Measurements from ENCODE around the gene CKS1B.

The CKS1B gene

DNA sequence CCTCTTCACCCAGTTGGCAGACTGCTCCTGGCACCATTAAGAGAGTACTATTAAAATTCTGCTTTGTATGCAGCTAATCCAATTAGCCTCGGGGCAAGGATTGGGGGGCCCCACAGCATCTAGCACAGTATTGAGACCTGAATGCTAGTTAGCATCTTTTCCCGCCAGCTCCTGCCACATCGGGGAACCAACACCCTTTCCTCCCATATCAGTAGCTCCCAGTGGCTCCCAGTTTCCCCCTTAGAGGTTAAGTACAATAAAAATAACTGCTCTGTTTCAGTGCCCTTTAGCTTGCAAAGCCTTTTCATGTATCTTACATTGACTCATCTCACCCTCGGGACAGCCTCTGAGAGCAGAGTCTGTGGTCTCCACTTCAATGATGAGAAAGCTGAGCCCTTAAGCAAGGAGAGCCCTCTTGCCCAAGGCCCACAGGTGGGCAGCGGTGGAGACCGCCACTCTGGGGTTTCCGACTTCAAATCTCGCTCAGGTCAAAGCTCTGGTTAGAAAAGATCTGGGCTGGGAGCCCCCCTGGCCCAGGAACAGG lies 33.8 kb upstream of the CKS1B start:
- in situ Hi-C loops (cut with MboI; ENCODE audit: low sequenced_read_pairs, unreplicated experiment), result no loop called here
- DNase-seq (ENCODE audit: low spot score), result peak; percentile 53
- TF ChIP-seq, protein P1, sequence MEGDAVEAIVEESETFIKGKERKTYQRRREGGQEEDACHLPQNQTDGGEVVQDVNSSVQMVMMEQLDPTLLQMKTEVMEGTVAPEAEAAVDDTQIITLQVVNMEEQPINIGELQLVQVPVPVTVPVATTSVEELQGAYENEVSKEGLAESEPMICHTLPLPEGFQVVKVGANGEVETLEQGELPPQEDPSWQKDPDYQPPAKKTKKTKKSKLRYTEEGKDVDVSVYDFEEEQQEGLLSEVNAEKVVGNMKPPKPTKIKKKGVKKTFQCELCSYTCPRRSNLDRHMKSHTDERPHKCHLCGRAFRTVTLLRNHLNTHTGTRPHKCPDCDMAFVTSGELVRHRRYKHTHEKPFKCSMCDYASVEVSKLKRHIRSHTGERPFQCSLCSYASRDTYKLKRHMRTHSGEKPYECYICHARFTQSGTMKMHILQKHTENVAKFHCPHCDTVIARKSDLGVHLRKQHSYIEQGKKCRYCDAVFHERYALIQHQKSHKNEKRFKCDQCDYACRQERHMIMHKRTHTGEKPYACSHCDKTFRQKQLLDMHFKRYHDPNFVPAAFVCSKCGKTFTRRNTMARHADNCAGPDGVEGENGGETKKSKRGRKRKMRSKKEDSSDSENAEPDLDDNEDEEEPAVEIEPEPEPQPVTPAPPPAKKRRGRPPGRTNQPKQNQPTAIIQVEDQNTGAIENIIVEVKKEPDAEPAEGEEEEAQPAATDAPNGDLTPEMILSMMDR (IDR thresholded peaks at IDR 0.05; ENCODE audit: borderline replicate concordance, control extremely low read depth, extremely low read depth, insufficient read depth, missing control alignments), result no peak

GRCh38 chr1:154941333-154942013 lies 33.0 kb upstream of the CKS1B start:
- no peak for DNase-seq (ENCODE audit: low spot score)
- TF ChIP-seq, protein P1 (IDR thresholded peaks at IDR 0.05; ENCODE audit: borderline replicate concordance, control extremely low read depth, extremely low read depth, insufficient read depth, missing control alignments), result no peak

GRCh38 chr1:154943649-154944400 lies 30.7 kb upstream of the CKS1B start:
- DNase-seq (ENCODE audit: low spot score), result peak; percentile 65
- TF ChIP-seq, protein P1 (IDR thresholded peaks at IDR 0.05; ENCODE audit: borderline replicate concordance, control extremely low read depth, extremely low read depth, insufficient read depth, missing control alignments), result peak; percentile 85
- in situ Hi-C loops (cut with MboI; ENCODE audit: low sequenced_read_pairs, unreplicated experiment), result no loop called here

More at GRCh38 chr1:154941333-154942013, 33.0 kb upstream of the CKS1B start:
- in situ Hi-C loops (cut with MboI; ENCODE audit: low sequenced_read_pairs, unreplicated experiment), result no loop called here

DNA sequence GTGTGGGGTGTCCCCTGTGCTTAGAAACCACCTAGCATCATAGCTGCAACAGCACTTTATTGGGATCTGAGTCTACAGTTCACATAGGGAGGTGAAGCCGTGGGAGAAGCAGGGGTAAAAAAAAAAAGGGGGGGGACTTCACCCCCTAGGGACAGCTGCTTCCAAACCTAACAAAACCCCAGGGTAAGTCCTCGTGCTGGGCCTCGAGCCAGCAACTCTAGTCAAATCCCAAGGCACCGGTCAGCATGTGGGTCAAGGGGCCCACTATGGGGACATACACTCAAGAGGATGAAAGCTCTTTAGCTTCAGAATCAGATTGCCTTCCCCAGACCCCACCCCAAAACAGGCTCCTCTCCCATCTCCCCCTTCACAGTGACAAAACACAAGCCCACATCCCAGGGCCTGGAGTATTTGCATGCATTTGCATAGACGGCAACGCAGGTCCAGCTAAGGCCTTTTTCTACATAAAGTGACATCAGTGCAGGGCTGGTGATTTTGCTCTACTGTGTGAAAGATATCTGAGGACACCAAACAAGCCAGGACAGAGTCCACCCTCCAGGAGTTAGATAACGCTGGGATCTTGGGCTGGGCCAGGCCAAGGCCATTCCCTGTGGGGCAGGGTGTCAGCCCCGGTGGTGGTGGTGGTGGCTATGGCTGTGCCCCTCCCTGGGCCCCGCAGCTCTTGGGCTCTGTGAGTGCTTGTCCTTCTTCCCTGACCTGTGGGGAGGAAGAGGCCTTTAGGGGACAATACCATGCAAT lies 29.9 kb upstream of the CKS1B start:
- in situ Hi-C loops (cut with MboI; ENCODE audit: low sequenced_read_pairs, unreplicated experiment), result no loop called here
- TF ChIP-seq, protein P1 (IDR thresholded peaks at IDR 0.05; ENCODE audit: borderline replicate concordance, control extremely low read depth, extremely low read depth, insufficient read depth, missing control alignments), result no peak

DNA sequence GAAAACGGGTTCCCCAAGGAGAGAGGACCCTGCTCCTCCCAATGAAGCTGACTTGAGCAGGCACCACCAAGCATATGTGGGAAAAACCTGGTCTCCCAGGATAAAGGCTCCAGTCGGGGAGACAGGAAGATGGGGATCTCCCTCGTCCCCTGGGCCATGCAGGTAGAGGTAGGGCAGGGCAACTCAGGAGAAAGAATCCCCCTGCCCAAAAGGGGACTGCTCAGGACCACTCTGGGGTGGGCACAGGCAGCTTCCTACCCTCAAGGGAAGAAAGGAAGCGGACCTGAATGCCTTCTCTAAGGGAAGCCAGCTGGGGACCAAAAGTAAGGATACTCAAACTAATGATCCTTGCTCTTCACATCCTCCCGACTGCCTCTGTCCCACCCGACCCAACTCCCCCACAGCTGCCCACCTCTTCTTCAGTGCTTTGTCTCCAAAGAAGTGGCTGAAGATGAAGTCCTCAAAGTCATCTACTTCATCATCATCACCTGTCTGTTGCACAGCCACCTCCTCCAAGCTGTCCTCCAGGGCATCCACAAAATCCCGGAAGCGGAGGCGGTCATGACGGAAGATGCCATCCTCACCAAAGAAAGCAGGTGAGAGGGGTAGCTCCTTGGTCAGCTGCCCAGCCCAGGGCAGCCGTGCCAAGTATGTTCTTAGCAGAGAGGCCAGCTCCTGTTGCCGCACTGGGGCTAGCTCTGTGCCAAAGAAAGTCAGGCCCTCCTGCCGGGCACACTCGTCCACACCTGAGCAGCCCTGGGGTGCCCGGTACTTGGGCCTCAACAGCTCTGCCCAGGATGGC lies 29.1 kb upstream of the CKS1B start:
- DNase-seq (ENCODE audit: low spot score), result no peak
- in situ Hi-C loops (cut with MboI; ENCODE audit: low sequenced_read_pairs, unreplicated experiment), result no loop called here
- TF ChIP-seq, protein P1 (IDR thresholded peaks at IDR 0.05; ENCODE audit: borderline replicate concordance, control extremely low read depth, extremely low read depth, insufficient read depth, missing control alignments), result no peak

More for the DNA sequence above, 29.9 kb upstream of the CKS1B start:
- DNase-seq (ENCODE audit: low spot score), result no peak
